ENCODE data around the gene GAB1. TPM values are rescaled to one million over a fixed set of nuclear protein-coding genes. Genes with fewer than 3 reads are reported as not detected.

Gene GAB1
- total and polyA plus RNA-seq, 7 experiments from 2014 or later, result 0.67 to 6.4 (median 2.2) TPM; not detected in 3

- intact Hi-C loops (cut with micrococcal nuclease), result no loop called here
- Histone ChIP-seq H3K9me3 (ENCODE audit: control insufficient read depth in 2 of 3, low read length in 3 of 3) (no peaks in the 10 kb centered on the region), H3K27me3 (ENCODE audit: control insufficient read depth in 2 of 2, insufficient read depth in 2 of 2, low read length in 2 of 2) (no peaks in the 10 kb centered on the region), H3K36me3 (ENCODE audit: control insufficient read depth in 2 of 3, insufficient read depth in 3 of 3, low read length in 3 of 3) (no peaks in the 10 kb centered on the region), H3K4me3 (ENCODE audit: low read length) (no peak overlapping the region), H3K27ac (ENCODE audit: low read depth, low read length) (no peak overlapping the region), H3K4me1 (ENCODE audit: control insufficient read depth in 2 of 2, insufficient read depth in 2 of 2, low read length in 2 of 2) (no peaks in the 10 kb centered on the region)
- H3K9me3 Mint-ChIP-seq, result no peaks in the 10 kb centered on the region
- H3K4me1 Mint-ChIP-seq, result peaks cover 0 to 3% (median 0%) of the 10 kb centered on the region in 7 donors
- no peaks in the 10 kb centered on the region for H3K36me3 Mint-ChIP-seq
- no peak overlapping the region for H3K4me3 Mint-ChIP-seq
- DNase-seq, result no peak
- ChIA-PET CTCF (no interaction called here), POLR2A (no interaction called here)
- ATAC-seq, result no peak
- H3K27ac Mint-ChIP-seq, result no peak overlapping the region
- H3K27me3 Mint-ChIP-seq, result peaks cover 2 to 29% (median 14%) of the 10 kb centered on the region in 5 donors
These were observed 54.1 kb downstream of the GAB1 start for GRCh38 chr4:143390764-143391163.

- POLR2A ChIA-PET, result no interaction called here
- CTCF ChIA-PET, result no interaction called here
- Mint-ChIP-seq H3K9me3 (no peaks in the 10 kb centered on the region), H3K4me1 (peaks cover 0 to 3% (median 0%) of the 10 kb centered on the region in 7 donors), H3K27me3 (peaks cover 7 to 31% (median 17%) of the 10 kb centered on the region in 5 donors), H3K36me3 (no peaks in the 10 kb centered on the region), H3K27ac (no peak overlapping the region), H3K4me3 (no peak overlapping the region)
- H3K4me3 ChIP-seq (ENCODE audit: low read length), result no peak overlapping the region
- intact Hi-C loops (cut with micrococcal nuclease), result no loop called here
- H3K27me3 ChIP-seq (ENCODE audit: control insufficient read depth in 2 of 2, insufficient read depth in 2 of 2, low read length in 2 of 2), result no peaks in the 10 kb centered on the region
- no peak for ATAC-seq
- no peak overlapping the region for H3K27ac ChIP-seq (ENCODE audit: low read depth, low read length)
- no peak for DNase-seq
- H3K4me1 ChIP-seq (ENCODE audit: control insufficient read depth in 2 of 2, insufficient read depth in 2 of 2, low read length in 2 of 2), result no peaks in the 10 kb centered on the region
- no peaks in the 10 kb centered on the region for H3K36me3 ChIP-seq (ENCODE audit: control insufficient read depth in 2 of 3, insufficient read depth in 3 of 3, low read length in 3 of 3)
- H3K9me3 ChIP-seq (ENCODE audit: control insufficient read depth in 2 of 3, low read length in 3 of 3), result no peaks in the 10 kb centered on the region
These were observed 54.6 kb downstream of the GAB1 start for GRCh38 chr4:143391261-143391660.

- POLR2A ChIA-PET, result no interaction called here
- Histone ChIP-seq H3K4me1 (ENCODE audit: control insufficient read depth in 2 of 2, insufficient read depth in 2 of 2, low read length in 2 of 2) (no peaks in the 10 kb centered on the region), H3K9me3 (ENCODE audit: control insufficient read depth in 2 of 3, low read length in 3 of 3) (no peaks in the 10 kb centered on the region), H3K27me3 (ENCODE audit: control insufficient read depth in 2 of 2, insufficient read depth in 2 of 2, low read length in 2 of 2) (no peaks in the 10 kb centered on the region), H3K36me3 (ENCODE audit: control insufficient read depth in 2 of 3, insufficient read depth in 3 of 3, low read length in 3 of 3) (no peaks in the 10 kb centered on the region), H3K4me3 (ENCODE audit: low read length) (no peak overlapping the region), H3K27ac (ENCODE audit: low read depth, low read length) (no peak overlapping the region)
- Mint-ChIP-seq H3K9me3 (no peaks in the 10 kb centered on the region), H3K27ac (no peak overlapping the region), H3K27me3 (peaks cover 13 to 36% (median 24%) of the 10 kb centered on the region in 5 donors), H3K4me3 (no peak overlapping the region), H3K36me3 (no peaks in the 10 kb centered on the region), H3K4me1 (peaks cover 0 to 3% (median 0%) of the 10 kb centered on the region in 7 donors)
- ATAC-seq, result no peak
- intact Hi-C loops (cut with micrococcal nuclease), result no loop called here
- CTCF ChIA-PET, result no interaction called here
- DNase-seq, result no peak
These were observed 55.2 kb downstream of the GAB1 start for GRCh38 chr4:143391895-143392294.

GRCh38 chr4:143393195-143393594 is 56.5 kb downstream of the GAB1 start:
- Histone ChIP-seq H3K4me3 (ENCODE audit: low read length) (no peak overlapping the region), H3K27me3 (ENCODE audit: control insufficient read depth in 2 of 2, insufficient read depth in 2 of 2, low read length in 2 of 2) (no peaks in the 10 kb centered on the region), H3K4me1 (ENCODE audit: control insufficient read depth in 2 of 2, insufficient read depth in 2 of 2, low read length in 2 of 2) (no peaks in the 10 kb centered on the region), H3K27ac (ENCODE audit: low read depth, low read length) (no peak overlapping the region), H3K36me3 (ENCODE audit: control insufficient read depth in 2 of 3, insufficient read depth in 3 of 3, low read length in 3 of 3) (no peaks in the 10 kb centered on the region), H3K9me3 (ENCODE audit: control insufficient read depth in 2 of 3, low read length in 3 of 3) (no peaks in the 10 kb centered on the region)
- CTCF ChIA-PET, result no interaction called here
- intact Hi-C loops (cut with micrococcal nuclease), result no loop called here
- H3K9me3 Mint-ChIP-seq, result no peaks in the 10 kb centered on the region
- peaks cover 15 to 40% (median 17%) of the 10 kb centered on the region in 5 donors for H3K27me3 Mint-ChIP-seq
- peaks cover 0 to 3% (median 0%) of the 10 kb centered on the region in 7 donors for H3K4me1 Mint-ChIP-seq
- ATAC-seq (no peak), DNase-seq (no peak)
- H3K36me3 Mint-ChIP-seq, result no peaks in the 10 kb centered on the region
- H3K27ac Mint-ChIP-seq, result no peak overlapping the region
- H3K4me3 Mint-ChIP-seq, result no peak overlapping the region
- POLR2A ChIA-PET, result no interaction called here

- no peak for DNase-seq
- peaks cover 15 to 37% (median 16%) of the 10 kb centered on the region in 5 donors for H3K27me3 Mint-ChIP-seq
- ATAC-seq, result no peak
- no peak overlapping the region for H3K27ac Mint-ChIP-seq
- Histone ChIP-seq H3K9me3 (ENCODE audit: control insufficient read depth in 2 of 3, low read length in 3 of 3) (no peaks in the 10 kb centered on the region), H3K36me3 (ENCODE audit: control insufficient read depth in 2 of 3, insufficient read depth in 3 of 3, low read length in 3 of 3) (no peaks in the 10 kb centered on the region), H3K27ac (ENCODE audit: low read depth, low read length) (no peak overlapping the region), H3K4me3 (ENCODE audit: low read length) (no peak overlapping the region), H3K4me1 (ENCODE audit: control insufficient read depth in 2 of 2, insufficient read depth in 2 of 2, low read length in 2 of 2) (no peaks in the 10 kb centered on the region), H3K27me3 (ENCODE audit: control insufficient read depth in 2 of 2, insufficient read depth in 2 of 2, low read length in 2 of 2) (no peaks in the 10 kb centered on the region)
- ChIA-PET CTCF (no interaction called here), POLR2A (no interaction called here)
- intact Hi-C loops (cut with micrococcal nuclease), result no loop called here
- peaks cover 0 to 3% (median 0%) of the 10 kb centered on the region in 7 donors for H3K4me1 Mint-ChIP-seq
- H3K4me3 Mint-ChIP-seq, result no peak overlapping the region
- no peaks in the 10 kb centered on the region for H3K36me3 Mint-ChIP-seq
- H3K9me3 Mint-ChIP-seq, result no peaks in the 10 kb centered on the region
These were observed 58.2 kb downstream of the GAB1 start for GRCh38 chr4:143394739-143395453.

GRCh38 chr4:143396695-143397094 is 60.0 kb downstream of the GAB1 start:
- CTCF ChIA-PET, result no interaction called here
- ATAC-seq, result no peak
- Mint-ChIP-seq H3K27ac (no peak overlapping the region), H3K36me3 (no peaks in the 10 kb centered on the region), H3K4me1 (peaks cover 0 to 3% (median 0%) of the 10 kb centered on the region in 7 donors), H3K4me3 (no peak overlapping the region), H3K9me3 (no peaks in the 10 kb centered on the region), H3K27me3 (peaks cover 11 to 34% (median 16%) of the 10 kb centered on the region in 5 donors)
- H3K4me1 ChIP-seq (ENCODE audit: control insufficient read depth in 2 of 2, insufficient read depth in 2 of 2, low read length in 2 of 2), result no peaks in the 10 kb centered on the region
- H3K27me3 ChIP-seq (ENCODE audit: control insufficient read depth in 2 of 2, insufficient read depth in 2 of 2, low read length in 2 of 2), result no peaks in the 10 kb centered on the region
- no peak for DNase-seq
- no peaks in the 10 kb centered on the region for H3K36me3 ChIP-seq (ENCODE audit: control insufficient read depth in 2 of 3, insufficient read depth in 3 of 3, low read length in 3 of 3)
- POLR2A ChIA-PET, result no interaction called here
- H3K4me3 ChIP-seq (ENCODE audit: low read length), result no peak overlapping the region
- intact Hi-C loops (cut with micrococcal nuclease), result no loop called here
- no peaks in the 10 kb centered on the region for H3K9me3 ChIP-seq (ENCODE audit: control insufficient read depth in 2 of 3, low read length in 3 of 3)
- no peak overlapping the region for H3K27ac ChIP-seq (ENCODE audit: low read depth, low read length)

GRCh38 chr4:143397335-143397734 is 60.7 kb downstream of the GAB1 start:
- H3K27ac ChIP-seq (ENCODE audit: low read depth, low read length), result no peak overlapping the region
- Mint-ChIP-seq H3K9me3 (no peaks in the 10 kb centered on the region), H3K4me1 (peaks cover 0 to 3% (median 2%) of the 10 kb centered on the region in 7 donors), H3K4me3 (no peak overlapping the region), H3K27ac (no peak overlapping the region), H3K27me3 (peaks cover 11 to 36% (median 16%) of the 10 kb centered on the region in 5 donors), H3K36me3 (no peaks in the 10 kb centered on the region)
- no peaks in the 10 kb centered on the region for H3K9me3 ChIP-seq (ENCODE audit: control insufficient read depth in 2 of 3, low read length in 3 of 3)
- DNase-seq, result no peak
- no peaks in the 10 kb centered on the region for H3K27me3 ChIP-seq (ENCODE audit: control insufficient read depth in 2 of 2, insufficient read depth in 2 of 2, low read length in 2 of 2)
- no peak overlapping the region for H3K4me3 ChIP-seq (ENCODE audit: low read length)
- H3K4me1 ChIP-seq (ENCODE audit: control insufficient read depth in 2 of 2, insufficient read depth in 2 of 2, low read length in 2 of 2), result no peaks in the 10 kb centered on the region
- no peaks in the 10 kb centered on the region for H3K36me3 ChIP-seq (ENCODE audit: control insufficient read depth in 2 of 3, insufficient read depth in 3 of 3, low read length in 3 of 3)
- ATAC-seq, result no peak
- ChIA-PET POLR2A (no interaction called here), CTCF (no interaction called here)
- intact Hi-C loops (cut with micrococcal nuclease), result no loop called here
